KMS-11 (cell line): ENCODE results near the gene LIMS1.

Source experiments
- H2AFZ ChIP-seq: fragments of 200-600 bp; sonication (generic); 2 replicates; pipeline ENCODE4 v1.6.1; 2016; ENCODE audit warnings: antibody characterized with exemption, mixed run types, low read depth
- H3K27ac ChIP-seq: fragments of 200-600 bp; sonication (generic); 2 replicates; pipeline ENCODE4 v1.6.1; 2016; ENCODE audit warnings: mild to moderate bottlenecking, mixed run types
- H3K27me3 ChIP-seq: fragments of 200-600 bp; sonication (generic); 2 replicates; pipeline ENCODE4 v1.6.1; 2017; ENCODE audit warnings: mild to moderate bottlenecking, low read depth, mixed run types, moderate library complexity; ENCODE audit not compliant: insufficient read depth
- H3K36me3 ChIP-seq: fragments of 200-600 bp; sonication (generic); 2 replicates; pipeline ENCODE4 v1.6.1; 2017; ENCODE audit warnings: mild to moderate bottlenecking, mixed run types; ENCODE audit not compliant: insufficient read depth
- H3K4me1 ChIP-seq: fragments of 200-600 bp; sonication (generic); 2 replicates; pipeline ENCODE4 v1.6.1; 2016; ENCODE audit warnings: mild to moderate bottlenecking, low read depth, mixed run types; ENCODE audit not compliant: poor library complexity, severe bottlenecking
- H3K4me2 ChIP-seq: fragments of 200-600 bp; sonication (generic); 2 replicates; pipeline ENCODE4 v1.7.0; 2016; ENCODE audit warnings: mild to moderate bottlenecking, mixed run types
- H3K4me3 ChIP-seq: fragments of 200-600 bp; sonication (generic); IDR thresholded peaks from 2 replicates; pipeline ENCODE4 v1.6.1; 2017; ENCODE audit warnings: low read depth, low read length, mixed read lengths; ENCODE audit not compliant: insufficient read depth
- H3K79me2 ChIP-seq: fragments of 200-600 bp; sonication (generic); 2 replicates; pipeline ENCODE4 v1.6.1; 2016; ENCODE audit warnings: low read depth, mixed run types; ENCODE audit not compliant: insufficient read depth
- H3K9ac ChIP-seq: fragments of 200-600 bp; sonication (generic); 2 replicates; pipeline ENCODE4 v1.6.1; 2016; ENCODE audit warnings: mild to moderate bottlenecking, mixed run types
- H4K20me1 ChIP-seq: fragments of 200-600 bp; sonication (generic); 2 replicates; pipeline ENCODE4 v1.6.1; 2016; ENCODE audit warnings: mild to moderate bottlenecking, mixed run types; ENCODE audit not compliant: insufficient read depth
- CTCF ChIP-seq: fragments of 200-600 bp; sonication (generic); conservative IDR thresholded peaks from 2 replicates; pipeline ENCODE4 v1.6.1; 2017; ENCODE audit warnings: low read depth, mild to moderate bottlenecking, antibody characterized with exemption, low read length, moderate library complexity, mixed read lengths

Gene LIMS1

GRCh38 chr2:108621087-108621559 is 86.9 kb downstream of the LIMS1 start:
- H3K27me3 ChIP-seq: no peaks in the 10 kb centered on the region
- H2AFZ ChIP-seq: peak overlapping the region; percentile 41; the same call in 1 of the 2 replicates
- peak overlapping the region; percentile 60 for H3K4me3 ChIP-seq
- H3K4me2 ChIP-seq: peak overlapping the region; percentile 70
- peak overlapping the region; percentile 86 for H3K27ac ChIP-seq
- TF ChIP-seq CTCF: no peak
- no peaks in the 10 kb centered on the region for H3K36me3 ChIP-seq
- no peaks in the 10 kb centered on the region for H4K20me1 ChIP-seq
- H3K4me1 ChIP-seq: peaks cover 52% of the 10 kb centered on the region
- H3K9ac ChIP-seq: peak overlapping the region; percentile 50; the same call in 1 of the 2 replicates
- peaks cover 20% of the 10 kb centered on the region; the same call in 1 of the 2 replicates for H3K79me2 ChIP-seq

- no peaks in the 10 kb centered on the region for H3K27me3 ChIP-seq
- peak overlapping the region; percentile 41; the same call in 1 of the 2 replicates for H2AFZ ChIP-seq
- peaks cover 11% of the 10 kb centered on the region; the same call in 1 of the 2 replicates for H3K79me2 ChIP-seq
- H3K36me3 ChIP-seq: no peaks in the 10 kb centered on the region
- H3K27ac ChIP-seq: peak overlapping the region; percentile 86
- H3K4me3 ChIP-seq: peak overlapping the region; percentile 60
- peaks cover 43% of the 10 kb centered on the region for H3K4me1 ChIP-seq
- peak overlapping the region; percentile 70 for H3K4me2 ChIP-seq
- H4K20me1 ChIP-seq: no peaks in the 10 kb centered on the region
- peak overlapping the region; percentile 50; the same call in 1 of the 2 replicates for H3K9ac ChIP-seq
- no peak for TF ChIP-seq CTCF
Measured at GRCh38 chr2:108621687-108622681, 87.7 kb downstream of the LIMS1 start.

- TF ChIP-seq CTCF: no peak
- Histone ChIP-seq H3K79me2 (peaks cover 10% of the 10 kb centered on the region; the same call in 1 of the 2 replicates), H4K20me1 (no peaks in the 10 kb centered on the region), H3K9ac (no peak overlapping the region), H3K27me3 (no peaks in the 10 kb centered on the region), H3K36me3 (no peaks in the 10 kb centered on the region), H3K27ac (no peak overlapping the region), H3K4me3 (no peak overlapping the region), H2AFZ (no peak overlapping the region), H3K4me1 (peaks cover 45% of the 10 kb centered on the region), H3K4me2 (no peak overlapping the region)
Measured at GRCh38 chr2:108623616-108624015, 89.3 kb downstream of the LIMS1 start.

- Histone ChIP-seq H2AFZ (no peak overlapping the region), H4K20me1 (no peaks in the 10 kb centered on the region), H3K27me3 (no peaks in the 10 kb centered on the region), H3K4me3 (no peak overlapping the region), H3K4me1 (peaks cover 41% of the 10 kb centered on the region), H3K36me3 (no peaks in the 10 kb centered on the region), H3K79me2 (peaks cover 5% of the 10 kb centered on the region; the same call in 1 of the 2 replicates), H3K27ac (no peak overlapping the region), H3K4me2 (no peak overlapping the region), H3K9ac (no peak overlapping the region)
- no peak for TF ChIP-seq CTCF
Measured at GRCh38 chr2:108625186-108625827, 91.0 kb downstream of the LIMS1 start.
